ENCODE data around the gene FARP1. TPM values are rescaled to one million over a fixed set of nuclear protein-coding genes. Genes with fewer than 3 reads are reported as not detected.

The FARP1 gene
- total and polyA plus RNA-seq, 10 of the 15 experiments (the other 5 are each of a cell fraction or from before 2014, with no cell fraction given), result 0.17 to 6.9 (median 0.68) TPM

DNA sequence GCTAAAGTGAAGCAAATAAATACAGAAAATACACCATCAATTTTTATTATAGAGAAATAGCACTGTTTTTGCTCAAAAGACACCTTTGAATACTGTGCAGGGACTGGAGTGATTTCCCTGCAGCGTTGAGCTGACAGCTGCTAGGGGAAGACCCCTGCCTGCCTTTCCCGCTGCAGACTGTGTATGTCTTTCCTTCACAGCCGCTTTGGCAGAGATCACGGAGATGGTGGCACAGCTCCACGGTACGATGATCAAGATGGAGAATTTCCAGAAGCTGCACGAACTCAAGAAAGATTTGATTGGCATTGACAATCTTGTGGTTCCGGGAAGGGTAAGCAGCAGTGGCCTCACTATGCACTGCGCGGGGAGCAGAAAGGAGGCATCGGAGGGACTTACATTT lies 292.5 kb downstream of the FARP1 start:
- ATAC-seq (no peak), DNase-seq (ENCODE audit: low read depth, low spot score) (no peak), FAIRE-seq (no peak)
- Histone ChIP-seq H2AFZ (ENCODE audit: control insufficient read depth, low read depth, low read length) (no peak overlapping the region), H3K27ac (ENCODE audit: control insufficient read depth, insufficient read depth) (no peak overlapping the region), H3K4me1 (ENCODE audit: control insufficient read depth, insufficient read depth, low read length) (no peaks in the 10 kb centered on the region), H3K4me3 (no peak overlapping the region), H3K9me3 (replicated peaks; ENCODE audit: control insufficient read depth, insufficient read depth, low read length) (no peaks in the 10 kb centered on the region), H3K36me3 (ENCODE audit: control insufficient read depth in 2 of 2, insufficient read depth in 2 of 2, low read length in 1 of 2) (no peaks in the 10 kb centered on the region), H3K27me3 (replicated peaks in 1 of 2; ENCODE audit: control insufficient read depth in 2 of 2, insufficient read depth in 2 of 2, low read length in 1 of 2) (no peaks in the 10 kb centered on the region), H3K9ac (ENCODE audit: control insufficient read depth, insufficient read depth, low read length) (no peak overlapping the region), H3K4me2 (ENCODE audit: control insufficient read depth, insufficient read depth) (no peak overlapping the region), H4K20me1 (ENCODE audit: control insufficient read depth, insufficient read depth) (no peaks in the 10 kb centered on the region), H3K79me2 (ENCODE audit: control insufficient read depth, insufficient read depth, low read length) (no peaks in the 10 kb centered on the region)
- ChIA-PET CTCF (interaction anchor here (0.7 to 1.8 kb wide), 2 partner anchors 218 to 467 kb away, joined by 3 to 5 read pairs; no protein-coding TSS in a partner anchor), SMC1A (ENCODE audit: uncharacterized antibody, unreplicated experiment) (no interaction called here), POLR2A (no interaction called here), RAD21 (ENCODE audit: unreplicated experiment) (no interaction called here)
- intact Hi-C loops (cut with micrococcal nuclease; ENCODE audit: unreplicated experiment), result no loop called here
- in situ Hi-C loops (cut with MboI), result no loop called here
- 61% methylated on average over 11 of the region's 11 CpGs for WGBS (ENCODE audit: insufficient coverage, insufficient replicate concordance, low lambda C conversion rate, missing lambda C conversion rate)
- BruUV-seq (replicated peaks), result no TSS peak
- TF ChIP-seq, protein P1, sequence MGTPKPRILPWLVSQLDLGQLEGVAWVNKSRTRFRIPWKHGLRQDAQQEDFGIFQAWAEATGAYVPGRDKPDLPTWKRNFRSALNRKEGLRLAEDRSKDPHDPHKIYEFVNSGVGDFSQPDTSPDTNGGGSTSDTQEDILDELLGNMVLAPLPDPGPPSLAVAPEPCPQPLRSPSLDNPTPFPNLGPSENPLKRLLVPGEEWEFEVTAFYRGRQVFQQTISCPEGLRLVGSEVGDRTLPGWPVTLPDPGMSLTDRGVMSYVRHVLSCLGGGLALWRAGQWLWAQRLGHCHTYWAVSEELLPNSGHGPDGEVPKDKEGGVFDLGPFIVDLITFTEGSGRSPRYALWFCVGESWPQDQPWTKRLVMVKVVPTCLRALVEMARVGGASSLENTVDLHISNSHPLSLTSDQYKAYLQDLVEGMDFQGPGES (IDR thresholded peaks at IDR 0.05), result no peak
- TF ChIP-seq ATF7 (IDR thresholded peaks at IDR 0.05; ENCODE audit: low read depth) (no peak), PML (IDR thresholded peaks at IDR 0.05; ENCODE audit: low read length) (no peak), MYC (IDR thresholded peaks at IDR 0.05; ENCODE audit: insufficient read depth, insufficient read length, insufficient replicate concordance, low read length, severe bottlenecking) (no peak), RFX5 (IDR thresholded peaks at IDR 0.05; ENCODE audit: low read depth, low read length) (no peak), ETV6 (conservative IDR thresholded peaks at IDR 0.05 in 1 of 2, IDR thresholded peaks at IDR 0.05 in 1 of 2; ENCODE audit: borderline replicate concordance in 1 of 2, low read depth in 1 of 2) (no peak), CREB1 (IDR thresholded peaks at IDR 0.05; ENCODE audit: low read depth) (no peak), NR2C1 (IDR thresholded peaks at IDR 0.05) (no peak)
- TF ChIP-seq, protein P2, sequence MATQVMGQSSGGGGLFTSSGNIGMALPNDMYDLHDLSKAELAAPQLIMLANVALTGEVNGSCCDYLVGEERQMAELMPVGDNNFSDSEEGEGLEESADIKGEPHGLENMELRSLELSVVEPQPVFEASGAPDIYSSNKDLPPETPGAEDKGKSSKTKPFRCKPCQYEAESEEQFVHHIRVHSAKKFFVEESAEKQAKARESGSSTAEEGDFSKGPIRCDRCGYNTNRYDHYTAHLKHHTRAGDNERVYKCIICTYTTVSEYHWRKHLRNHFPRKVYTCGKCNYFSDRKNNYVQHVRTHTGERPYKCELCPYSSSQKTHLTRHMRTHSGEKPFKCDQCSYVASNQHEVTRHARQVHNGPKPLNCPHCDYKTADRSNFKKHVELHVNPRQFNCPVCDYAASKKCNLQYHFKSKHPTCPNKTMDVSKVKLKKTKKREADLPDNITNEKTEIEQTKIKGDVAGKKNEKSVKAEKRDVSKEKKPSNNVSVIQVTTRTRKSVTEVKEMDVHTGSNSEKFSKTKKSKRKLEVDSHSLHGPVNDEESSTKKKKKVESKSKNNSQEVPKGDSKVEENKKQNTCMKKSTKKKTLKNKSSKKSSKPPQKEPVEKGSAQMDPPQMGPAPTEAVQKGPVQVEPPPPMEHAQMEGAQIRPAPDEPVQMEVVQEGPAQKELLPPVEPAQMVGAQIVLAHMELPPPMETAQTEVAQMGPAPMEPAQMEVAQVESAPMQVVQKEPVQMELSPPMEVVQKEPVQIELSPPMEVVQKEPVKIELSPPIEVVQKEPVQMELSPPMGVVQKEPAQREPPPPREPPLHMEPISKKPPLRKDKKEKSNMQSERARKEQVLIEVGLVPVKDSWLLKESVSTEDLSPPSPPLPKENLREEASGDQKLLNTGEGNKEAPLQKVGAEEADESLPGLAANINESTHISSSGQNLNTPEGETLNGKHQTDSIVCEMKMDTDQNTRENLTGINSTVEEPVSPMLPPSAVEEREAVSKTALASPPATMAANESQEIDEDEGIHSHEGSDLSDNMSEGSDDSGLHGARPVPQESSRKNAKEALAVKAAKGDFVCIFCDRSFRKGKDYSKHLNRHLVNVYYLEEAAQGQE (IDR thresholded peaks at IDR 0.05; ENCODE audit: low read depth, low read length), result no peak
- TF ChIP-seq, protein P3, sequence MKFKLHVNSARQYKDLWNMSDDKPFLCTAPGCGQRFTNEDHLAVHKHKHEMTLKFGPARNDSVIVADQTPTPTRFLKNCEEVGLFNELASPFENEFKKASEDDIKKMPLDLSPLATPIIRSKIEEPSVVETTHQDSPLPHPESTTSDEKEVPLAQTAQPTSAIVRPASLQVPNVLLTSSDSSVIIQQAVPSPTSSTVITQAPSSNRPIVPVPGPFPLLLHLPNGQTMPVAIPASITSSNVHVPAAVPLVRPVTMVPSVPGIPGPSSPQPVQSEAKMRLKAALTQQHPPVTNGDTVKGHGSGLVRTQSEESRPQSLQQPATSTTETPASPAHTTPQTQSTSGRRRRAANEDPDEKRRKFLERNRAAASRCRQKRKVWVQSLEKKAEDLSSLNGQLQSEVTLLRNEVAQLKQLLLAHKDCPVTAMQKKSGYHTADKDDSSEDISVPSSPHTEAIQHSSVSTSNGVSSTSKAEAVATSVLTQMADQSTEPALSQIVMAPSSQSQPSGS (IDR thresholded peaks at IDR 0.05; ENCODE audit: low read length), result no peak
- TF ChIP-seq, protein P4, sequence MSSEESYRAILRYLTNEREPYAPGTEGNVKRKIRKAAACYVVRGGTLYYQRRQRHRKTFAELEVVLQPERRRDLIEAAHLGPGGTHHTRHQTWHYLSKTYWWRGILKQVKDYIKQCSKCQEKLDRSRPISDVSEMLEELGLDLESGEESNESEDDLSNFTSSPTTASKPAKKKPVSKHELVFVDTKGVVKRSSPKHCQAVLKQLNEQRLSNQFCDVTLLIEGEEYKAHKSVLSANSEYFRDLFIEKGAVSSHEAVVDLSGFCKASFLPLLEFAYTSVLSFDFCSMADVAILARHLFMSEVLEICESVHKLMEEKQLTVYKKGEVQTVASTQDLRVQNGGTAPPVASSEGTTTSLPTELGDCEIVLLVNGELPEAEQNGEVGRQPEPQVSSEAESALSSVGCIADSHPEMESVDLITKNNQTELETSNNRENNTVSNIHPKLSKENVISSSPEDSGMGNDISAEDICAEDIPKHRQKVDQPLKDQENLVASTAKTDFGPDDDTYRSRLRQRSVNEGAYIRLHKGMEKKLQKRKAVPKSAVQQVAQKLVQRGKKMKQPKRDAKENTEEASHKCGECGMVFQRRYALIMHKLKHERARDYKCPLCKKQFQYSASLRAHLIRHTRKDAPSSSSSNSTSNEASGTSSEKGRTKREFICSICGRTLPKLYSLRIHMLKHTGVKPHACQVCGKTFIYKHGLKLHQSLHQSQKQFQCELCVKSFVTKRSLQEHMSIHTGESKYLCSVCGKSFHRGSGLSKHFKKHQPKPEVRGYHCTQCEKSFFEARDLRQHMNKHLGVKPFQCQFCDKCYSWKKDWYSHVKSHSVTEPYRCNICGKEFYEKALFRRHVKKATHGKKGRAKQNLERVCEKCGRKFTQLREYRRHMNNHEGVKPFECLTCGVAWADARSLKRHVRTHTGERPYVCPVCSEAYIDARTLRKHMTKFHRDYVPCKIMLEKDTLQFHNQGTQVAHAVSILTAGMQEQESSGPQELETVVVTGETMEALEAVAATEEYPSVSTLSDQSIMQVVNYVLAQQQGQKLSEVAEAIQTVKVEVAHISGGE (CRISPR knock-in tag; IDR thresholded peaks at IDR 0.05), result no peak
- TF ChIP-seq, protein P5, sequence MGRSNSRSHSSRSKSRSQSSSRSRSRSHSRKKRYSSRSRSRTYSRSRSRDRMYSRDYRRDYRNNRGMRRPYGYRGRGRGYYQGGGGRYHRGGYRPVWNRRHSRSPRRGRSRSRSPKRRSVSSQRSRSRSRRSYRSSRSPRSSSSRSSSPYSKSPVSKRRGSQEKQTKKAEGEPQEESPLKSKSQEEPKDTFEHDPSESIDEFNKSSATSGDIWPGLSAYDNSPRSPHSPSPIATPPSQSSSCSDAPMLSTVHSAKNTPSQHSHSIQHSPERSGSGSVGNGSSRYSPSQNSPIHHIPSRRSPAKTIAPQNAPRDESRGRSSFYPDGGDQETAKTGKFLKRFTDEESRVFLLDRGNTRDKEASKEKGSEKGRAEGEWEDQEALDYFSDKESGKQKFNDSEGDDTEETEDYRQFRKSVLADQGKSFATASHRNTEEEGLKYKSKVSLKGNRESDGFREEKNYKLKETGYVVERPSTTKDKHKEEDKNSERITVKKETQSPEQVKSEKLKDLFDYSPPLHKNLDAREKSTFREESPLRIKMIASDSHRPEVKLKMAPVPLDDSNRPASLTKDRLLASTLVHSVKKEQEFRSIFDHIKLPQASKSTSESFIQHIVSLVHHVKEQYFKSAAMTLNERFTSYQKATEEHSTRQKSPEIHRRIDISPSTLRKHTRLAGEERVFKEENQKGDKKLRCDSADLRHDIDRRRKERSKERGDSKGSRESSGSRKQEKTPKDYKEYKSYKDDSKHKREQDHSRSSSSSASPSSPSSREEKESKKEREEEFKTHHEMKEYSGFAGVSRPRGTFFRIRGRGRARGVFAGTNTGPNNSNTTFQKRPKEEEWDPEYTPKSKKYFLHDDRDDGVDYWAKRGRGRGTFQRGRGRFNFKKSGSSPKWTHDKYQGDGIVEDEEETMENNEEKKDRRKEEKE (IDR thresholded peaks at IDR 0.05), result no peak
